ENCODE results near the gene RPS21. TPM values are rescaled to one million over a fixed set of nuclear protein-coding genes. Genes with fewer than 3 reads are reported as not detected.

RPS21 gene
- polyA plus RNA-seq, 1 donor from 2014 or later = 1,633 TPM

DNA sequence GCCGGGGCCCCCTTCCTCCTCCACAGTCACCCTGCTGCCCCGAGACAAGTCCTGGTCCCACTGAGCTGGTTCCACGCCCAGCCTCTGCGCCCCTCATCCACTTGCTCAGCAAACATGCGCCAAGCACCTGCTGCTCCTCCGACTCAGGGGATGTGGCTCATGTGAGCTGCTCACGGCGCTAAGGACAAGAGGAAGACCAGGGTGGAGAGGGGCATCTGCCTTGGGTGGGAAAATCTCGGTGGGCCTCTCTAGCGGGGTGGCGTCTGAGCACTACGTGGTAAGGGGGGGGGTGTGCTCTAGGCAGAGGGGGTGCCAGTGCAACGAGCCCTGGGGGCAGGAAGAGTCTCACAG is 24.3 kb upstream of the RPS21 start:
- H3K9ac ChIP-seq (ENCODE audit: low read length) = no peak overlapping the region
- no peaks in the 10 kb centered on the region for H3K79me2 ChIP-seq (replicated peaks; ENCODE audit: insufficient read depth, low read length)
- no peaks in the 10 kb centered on the region for H3K9me3 ChIP-seq (ENCODE audit: low read length)
- no peaks in the 10 kb centered on the region for H3K27me3 ChIP-seq (ENCODE audit: insufficient read depth, low read depth, low read length)
- H3K27ac ChIP-seq (ENCODE audit: low read length) = no peak overlapping the region
- H3K9me2 ChIP-seq (ENCODE audit: insufficient read depth, low read length) = no peaks in the 10 kb centered on the region
- no peaks in the 10 kb centered on the region for H3K36me3 ChIP-seq (ENCODE audit: insufficient read depth, low read length)
- TF ChIP-seq EP300 (conservative IDR thresholded peaks at IDR 0.05; ENCODE audit: poor library complexity, severe bottlenecking) (no peak), EZH2 (IDR thresholded peaks at IDR 0.05; ENCODE audit: borderline replicate concordance, insufficient read depth, low read length, poor library complexity, severe bottlenecking) (no peak), RAD21 (conservative IDR thresholded peaks at IDR 0.05) (no peak), SMC3 (conservative IDR thresholded peaks at IDR 0.05; ENCODE audit: poor library complexity) (no peak), MXI1 (conservative IDR thresholded peaks at IDR 0.05; ENCODE audit: poor library complexity, severe bottlenecking) (no peak), POLR2AphosphoS5 (IDR thresholded peaks at IDR 0.05) (no peak), TAF1 (IDR thresholded peaks at IDR 0.05; ENCODE audit: low read depth) (no peak)
- TF ChIP-seq, protein P1, sequence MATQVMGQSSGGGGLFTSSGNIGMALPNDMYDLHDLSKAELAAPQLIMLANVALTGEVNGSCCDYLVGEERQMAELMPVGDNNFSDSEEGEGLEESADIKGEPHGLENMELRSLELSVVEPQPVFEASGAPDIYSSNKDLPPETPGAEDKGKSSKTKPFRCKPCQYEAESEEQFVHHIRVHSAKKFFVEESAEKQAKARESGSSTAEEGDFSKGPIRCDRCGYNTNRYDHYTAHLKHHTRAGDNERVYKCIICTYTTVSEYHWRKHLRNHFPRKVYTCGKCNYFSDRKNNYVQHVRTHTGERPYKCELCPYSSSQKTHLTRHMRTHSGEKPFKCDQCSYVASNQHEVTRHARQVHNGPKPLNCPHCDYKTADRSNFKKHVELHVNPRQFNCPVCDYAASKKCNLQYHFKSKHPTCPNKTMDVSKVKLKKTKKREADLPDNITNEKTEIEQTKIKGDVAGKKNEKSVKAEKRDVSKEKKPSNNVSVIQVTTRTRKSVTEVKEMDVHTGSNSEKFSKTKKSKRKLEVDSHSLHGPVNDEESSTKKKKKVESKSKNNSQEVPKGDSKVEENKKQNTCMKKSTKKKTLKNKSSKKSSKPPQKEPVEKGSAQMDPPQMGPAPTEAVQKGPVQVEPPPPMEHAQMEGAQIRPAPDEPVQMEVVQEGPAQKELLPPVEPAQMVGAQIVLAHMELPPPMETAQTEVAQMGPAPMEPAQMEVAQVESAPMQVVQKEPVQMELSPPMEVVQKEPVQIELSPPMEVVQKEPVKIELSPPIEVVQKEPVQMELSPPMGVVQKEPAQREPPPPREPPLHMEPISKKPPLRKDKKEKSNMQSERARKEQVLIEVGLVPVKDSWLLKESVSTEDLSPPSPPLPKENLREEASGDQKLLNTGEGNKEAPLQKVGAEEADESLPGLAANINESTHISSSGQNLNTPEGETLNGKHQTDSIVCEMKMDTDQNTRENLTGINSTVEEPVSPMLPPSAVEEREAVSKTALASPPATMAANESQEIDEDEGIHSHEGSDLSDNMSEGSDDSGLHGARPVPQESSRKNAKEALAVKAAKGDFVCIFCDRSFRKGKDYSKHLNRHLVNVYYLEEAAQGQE (IDR thresholded peaks at IDR 0.05; ENCODE audit: borderline replicate concordance) = no peak
- TF ChIP-seq, protein P2, sequence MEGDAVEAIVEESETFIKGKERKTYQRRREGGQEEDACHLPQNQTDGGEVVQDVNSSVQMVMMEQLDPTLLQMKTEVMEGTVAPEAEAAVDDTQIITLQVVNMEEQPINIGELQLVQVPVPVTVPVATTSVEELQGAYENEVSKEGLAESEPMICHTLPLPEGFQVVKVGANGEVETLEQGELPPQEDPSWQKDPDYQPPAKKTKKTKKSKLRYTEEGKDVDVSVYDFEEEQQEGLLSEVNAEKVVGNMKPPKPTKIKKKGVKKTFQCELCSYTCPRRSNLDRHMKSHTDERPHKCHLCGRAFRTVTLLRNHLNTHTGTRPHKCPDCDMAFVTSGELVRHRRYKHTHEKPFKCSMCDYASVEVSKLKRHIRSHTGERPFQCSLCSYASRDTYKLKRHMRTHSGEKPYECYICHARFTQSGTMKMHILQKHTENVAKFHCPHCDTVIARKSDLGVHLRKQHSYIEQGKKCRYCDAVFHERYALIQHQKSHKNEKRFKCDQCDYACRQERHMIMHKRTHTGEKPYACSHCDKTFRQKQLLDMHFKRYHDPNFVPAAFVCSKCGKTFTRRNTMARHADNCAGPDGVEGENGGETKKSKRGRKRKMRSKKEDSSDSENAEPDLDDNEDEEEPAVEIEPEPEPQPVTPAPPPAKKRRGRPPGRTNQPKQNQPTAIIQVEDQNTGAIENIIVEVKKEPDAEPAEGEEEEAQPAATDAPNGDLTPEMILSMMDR (IDR thresholded peaks at IDR 0.05; ENCODE audit: poor library complexity, severe bottlenecking) = no peak
- H3K4me2 ChIP-seq (ENCODE audit: low read length) = no peak overlapping the region
- no peaks in the 10 kb centered on the region for H3F3A ChIP-seq (ENCODE audit: insufficient read depth, low read length, poor library complexity, severe bottlenecking)
- no peak overlapping the region for H3K4me3 ChIP-seq (ENCODE audit: low read length)
- H2AFZ ChIP-seq (ENCODE audit: low read depth, low read length) = no peak overlapping the region
- no peaks in the 10 kb centered on the region for H4K20me1 ChIP-seq (ENCODE audit: insufficient read depth)

DNA sequence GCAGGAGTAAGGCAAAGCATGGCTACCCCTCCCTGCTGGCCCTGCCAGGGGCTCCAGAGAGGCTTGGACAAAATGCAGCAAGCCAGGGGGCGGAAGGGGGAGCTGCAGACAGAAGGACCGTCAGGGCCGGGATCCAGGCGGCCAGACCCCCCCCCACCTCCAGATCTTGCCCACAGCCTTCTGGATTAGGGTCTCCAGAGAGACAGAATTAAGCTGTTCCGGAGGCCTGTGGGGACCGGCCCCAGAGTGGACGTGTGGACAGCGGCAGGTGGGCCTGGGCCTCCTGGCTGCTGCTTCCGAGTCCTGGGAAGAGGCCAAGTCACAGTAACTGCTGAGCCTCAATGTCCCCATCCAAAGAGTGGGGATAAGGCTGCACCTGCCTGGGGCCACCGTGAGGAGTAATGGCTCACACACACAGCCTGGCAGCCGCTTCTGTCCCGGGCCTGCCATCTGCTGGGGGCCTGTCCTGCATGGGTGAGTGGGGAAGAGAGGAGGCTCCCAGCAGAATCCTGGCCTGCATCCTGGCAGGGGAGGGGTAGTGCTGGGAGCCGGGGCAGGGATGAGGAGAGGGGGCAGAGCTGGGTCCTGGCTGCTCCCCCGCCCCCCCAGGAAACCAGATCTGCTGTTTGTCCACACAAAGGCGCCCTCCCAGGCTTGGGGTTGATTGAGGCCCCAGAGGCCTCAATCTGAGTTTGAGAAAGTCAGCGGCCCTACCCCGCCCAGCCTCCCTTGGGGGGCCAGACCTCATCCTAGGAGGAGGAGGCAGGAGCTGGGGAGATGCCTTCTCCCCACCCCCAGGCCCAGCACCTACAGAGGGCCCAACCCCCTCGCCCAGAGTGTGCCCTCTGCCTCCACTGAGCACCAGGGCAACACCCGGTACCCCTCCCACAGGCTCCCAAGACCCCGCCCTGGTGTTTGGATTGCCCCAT is 23.6 kb upstream of the RPS21 start:
- Histone ChIP-seq H3K27ac (ENCODE audit: low read length) (no peak overlapping the region), H3F3A (ENCODE audit: insufficient read depth, low read length, poor library complexity, severe bottlenecking) (no peaks in the 10 kb centered on the region), H3K36me3 (ENCODE audit: insufficient read depth, low read length) (no peaks in the 10 kb centered on the region), H3K27me3 (ENCODE audit: insufficient read depth, low read depth, low read length) (no peaks in the 10 kb centered on the region), H3K79me2 (replicated peaks; ENCODE audit: insufficient read depth, low read length) (no peaks in the 10 kb centered on the region), H3K4me3 (ENCODE audit: low read length) (no peak overlapping the region), H3K4me2 (ENCODE audit: low read length) (no peak overlapping the region), H3K9me2 (ENCODE audit: insufficient read depth, low read length) (no peaks in the 10 kb centered on the region), H3K9ac (ENCODE audit: low read length) (no peak overlapping the region), H2AFZ (ENCODE audit: low read depth, low read length) (no peak overlapping the region), H3K9me3 (ENCODE audit: low read length) (no peaks in the 10 kb centered on the region), H4K20me1 (ENCODE audit: insufficient read depth) (no peaks in the 10 kb centered on the region)
- no peak for TF ChIP-seq EZH2 (IDR thresholded peaks at IDR 0.05; ENCODE audit: borderline replicate concordance, insufficient read depth, low read length, poor library complexity, severe bottlenecking)
- TF ChIP-seq SMC3 (conservative IDR thresholded peaks at IDR 0.05; ENCODE audit: poor library complexity) = no peak
- TF ChIP-seq, protein P1 (IDR thresholded peaks at IDR 0.05; ENCODE audit: borderline replicate concordance) = no peak
- no peak for TF ChIP-seq RAD21 (conservative IDR thresholded peaks at IDR 0.05)
- no peak for TF ChIP-seq EP300 (conservative IDR thresholded peaks at IDR 0.05; ENCODE audit: poor library complexity, severe bottlenecking)
- no peak for TF ChIP-seq POLR2AphosphoS5 (IDR thresholded peaks at IDR 0.05)
- no peak for TF ChIP-seq MXI1 (conservative IDR thresholded peaks at IDR 0.05; ENCODE audit: poor library complexity, severe bottlenecking)
- TF ChIP-seq, protein P2 (IDR thresholded peaks at IDR 0.05; ENCODE audit: poor library complexity, severe bottlenecking) = no peak
- TF ChIP-seq TAF1 (IDR thresholded peaks at IDR 0.05; ENCODE audit: low read depth) = no peak

Measured in neural cell (in vitro differentiated cells).